NCI-H748 (cell line): Measurements from ENCODE around the gene TMEM247.
"Not testable (repeated sequence)": the region's sequence is repeated elsewhere in the genome, so short reads cannot be mapped to it uniquely, and the experiment has no call there.

Experiments used
- DNase-seq: peaks from one replicate; lab custom pipeline; 2025; ENCODE audit not compliant: unreplicated experiment; lab: John Stamatoyannopoulos, UW

Gene TMEM247

GRCh38 chr2:46458763-46459500 is 20.4 kb upstream of the TMEM247 start:
- DNase-seq: no peak

DNA sequence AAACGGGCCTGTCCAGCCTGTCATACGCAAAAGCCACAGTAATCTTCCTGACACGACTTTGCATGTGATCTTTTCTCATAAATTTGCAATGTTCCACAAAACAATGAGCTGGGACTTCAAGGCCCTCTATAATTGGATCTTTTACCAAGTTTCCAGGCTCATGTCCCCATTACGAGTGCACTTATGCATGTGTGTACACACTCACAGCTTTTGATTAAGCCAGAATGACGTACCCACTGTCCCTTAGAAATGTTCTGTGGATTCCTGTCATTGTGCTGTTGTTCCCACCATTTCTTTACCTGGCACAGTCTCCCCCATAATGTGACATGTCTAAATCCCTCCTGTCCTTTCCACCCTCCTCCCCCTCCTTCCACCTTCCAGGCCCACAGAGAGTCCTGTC is 19.7 kb upstream of the TMEM247 start:
- no peak for DNase-seq

DNA sequence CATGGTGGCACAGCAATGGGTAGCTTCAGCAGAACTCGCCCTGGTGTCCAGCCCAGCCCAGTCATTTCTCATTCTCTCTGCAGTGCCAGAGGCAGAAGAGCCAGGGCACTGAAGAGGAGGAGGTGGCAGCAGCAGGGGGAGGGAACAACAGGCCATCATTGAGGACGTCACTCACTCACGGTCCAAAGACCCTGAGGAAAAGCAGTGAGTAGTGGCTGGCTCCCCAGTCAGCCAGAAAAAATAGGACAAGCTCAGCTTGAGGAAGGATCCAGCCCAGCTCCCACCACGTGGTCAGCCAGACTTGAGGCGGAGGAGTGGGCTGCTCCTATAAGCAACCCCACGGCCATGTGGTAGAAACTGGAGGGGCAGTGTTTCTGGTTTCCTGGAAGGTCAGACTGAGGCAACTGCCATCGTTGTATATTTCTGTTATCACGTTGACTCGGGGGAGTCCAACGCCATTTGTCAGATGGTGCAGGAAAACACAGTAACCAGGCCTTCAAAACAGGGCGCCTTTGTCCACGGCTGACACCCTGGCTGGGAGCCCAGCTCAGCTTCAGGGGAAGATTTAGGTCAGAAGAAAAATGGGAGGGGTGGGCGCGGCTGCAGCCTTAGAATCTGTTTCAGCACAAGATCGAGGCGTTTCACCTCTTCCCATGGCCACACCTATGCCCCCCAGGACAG is 19.0 kb upstream of the TMEM247 start:
- DNase-seq: no peak

GRCh38 chr2:46461011-46461674 is 18.2 kb upstream of the TMEM247 start:
- peak; percentile 33 for DNase-seq

- no peak for DNase-seq
Measured at GRCh38 chr2:46461709-46462171, 17.6 kb upstream of the TMEM247 start.

DNA sequence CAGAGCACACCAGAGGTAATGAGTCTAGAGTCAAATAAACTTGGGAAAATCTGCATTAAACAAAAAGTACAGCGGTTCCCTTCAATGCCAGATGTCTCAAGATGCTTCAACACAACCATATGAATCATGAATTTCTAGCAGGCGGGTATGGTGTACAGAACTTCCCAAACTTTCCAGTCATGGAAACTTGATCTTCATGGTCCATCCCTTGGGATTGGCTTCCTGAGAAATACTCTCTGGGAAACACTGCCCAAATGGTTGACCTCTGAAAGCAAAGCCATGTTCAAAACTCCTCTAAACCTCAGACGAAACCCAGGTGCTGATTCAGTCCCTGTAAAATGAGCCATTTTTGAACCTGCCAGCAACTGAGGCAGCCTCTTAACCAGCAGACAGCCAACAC is 16.4 kb upstream of the TMEM247 start:
- DNase-seq: no peak

DNA sequence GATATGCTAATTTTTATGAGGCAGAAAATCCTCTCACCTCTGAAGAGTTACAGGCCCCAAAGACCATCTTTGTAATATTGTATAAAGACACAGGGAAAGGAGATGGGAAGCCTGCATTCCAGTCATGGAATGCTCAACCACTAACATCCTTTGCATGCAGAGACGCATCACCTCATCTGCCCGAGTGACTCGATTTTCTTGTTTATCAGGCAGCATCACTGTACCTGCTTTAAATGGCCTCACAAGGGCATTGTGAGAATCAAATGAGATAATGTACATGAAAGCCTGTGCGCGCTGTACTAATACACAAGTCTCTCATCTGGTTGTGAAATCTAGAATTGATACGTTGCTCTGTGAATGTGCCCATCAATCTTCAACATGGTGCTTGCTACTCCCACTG is 10.2 kb upstream of the TMEM247 start:
- no peak for DNase-seq

GRCh38 chr2:46469700-46470099 is 9.7 kb upstream of the TMEM247 start:
- no peak for DNase-seq

DNA sequence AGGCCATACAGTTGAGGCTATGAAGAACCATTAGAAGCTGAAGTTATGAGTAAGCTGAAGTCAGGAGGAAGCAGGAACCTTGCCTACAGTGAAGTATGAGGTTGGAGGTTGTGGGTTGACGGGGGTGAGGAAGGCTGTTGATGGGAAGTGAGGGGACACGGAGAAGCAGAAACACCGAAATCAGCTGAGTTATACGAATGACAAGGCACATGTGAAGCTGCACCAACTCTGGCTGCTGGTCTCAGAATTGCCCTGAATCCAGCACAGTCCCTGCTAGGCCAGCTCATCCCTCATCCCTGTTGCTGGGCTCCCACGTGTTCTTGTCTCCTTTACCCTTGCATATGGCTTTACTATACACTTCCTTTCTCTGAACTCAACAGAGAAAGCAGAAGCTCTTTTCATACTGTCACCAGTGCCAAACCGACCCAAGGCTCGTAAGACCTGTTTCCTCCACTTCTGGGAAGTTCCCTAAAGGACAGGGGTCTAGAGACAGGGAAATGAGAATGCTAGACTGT is 9.2 kb upstream of the TMEM247 start:
- no peak for DNase-seq

- DNase-seq: no peak
Measured at GRCh38 chr2:46471019-46471583, 8.3 kb upstream of the TMEM247 start.

DNA sequence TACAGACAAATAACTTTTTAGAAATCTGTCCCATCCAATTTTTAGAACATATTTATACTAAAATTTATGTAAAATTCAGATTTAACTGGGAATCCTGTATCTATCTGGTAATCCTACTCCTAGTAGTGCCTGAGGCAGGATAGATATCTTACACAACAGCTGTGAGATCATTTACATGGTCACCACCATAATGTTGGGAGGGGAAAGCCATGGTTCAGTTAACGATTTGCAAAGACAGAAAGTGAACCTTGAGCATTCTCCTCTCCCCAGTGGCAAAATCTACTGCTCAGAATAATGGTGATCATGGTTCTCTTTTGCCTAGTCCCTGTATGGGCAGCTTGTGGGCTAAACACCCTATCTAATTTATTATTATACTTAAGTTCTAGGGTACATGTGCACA is 7.7 kb upstream of the TMEM247 start:
- no peak for DNase-seq

- DNase-seq: not testable (repeated sequence)
Measured at GRCh38 chr2:46472165-46472564, 7.2 kb upstream of the TMEM247 start.

DNA sequence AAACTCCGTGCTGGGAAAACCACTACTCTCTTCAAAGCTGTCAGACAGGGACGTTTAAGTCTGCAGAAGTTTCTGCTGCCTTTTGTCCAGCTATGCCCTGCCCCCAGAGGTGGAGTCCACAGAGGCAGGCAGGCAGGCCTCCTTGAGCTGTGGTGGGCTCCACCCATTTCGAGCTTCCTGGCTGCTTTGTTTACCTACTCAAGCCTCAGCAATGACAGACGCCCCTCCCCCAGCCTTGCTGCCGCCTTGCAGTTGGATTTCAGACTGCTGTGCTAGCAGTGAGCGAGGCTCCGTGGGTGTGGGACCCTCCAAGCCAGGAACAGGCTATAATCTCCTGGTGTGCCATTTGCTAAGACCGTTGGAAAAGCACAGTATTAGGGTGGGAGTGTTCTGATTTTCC is 1.9 kb upstream of the TMEM247 start:
- DNase-seq: peak; percentile 34

DNA sequence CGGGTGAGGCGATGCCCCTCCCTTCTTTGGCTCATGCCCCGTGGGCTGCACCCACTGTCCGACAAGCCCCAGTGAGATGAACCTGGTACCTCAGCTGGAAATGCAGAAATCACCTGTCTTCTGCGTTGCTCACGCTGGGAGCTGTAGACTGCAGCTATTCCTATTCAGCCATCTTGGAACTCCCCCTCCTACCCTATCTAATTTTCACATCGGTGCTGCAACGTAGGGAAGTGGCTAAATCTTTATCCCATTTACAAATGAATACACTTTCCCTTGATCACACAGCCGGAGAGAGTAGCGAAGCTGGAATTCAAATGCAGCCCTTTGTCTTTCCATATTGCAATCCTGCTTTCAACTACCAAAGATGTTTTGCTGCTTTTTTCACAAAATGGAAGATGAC is 1.4 kb upstream of the TMEM247 start:
- no peak for DNase-seq

- peak; percentile 69 for DNase-seq
Measured at GRCh38 chr2:46480562-46480961, 1.2 kb downstream of the TMEM247 start.

- peak; percentile 79 for DNase-seq
Measured at GRCh38 chr2:46481198-46482193, 2.1 kb downstream of the TMEM247 start.

DNA sequence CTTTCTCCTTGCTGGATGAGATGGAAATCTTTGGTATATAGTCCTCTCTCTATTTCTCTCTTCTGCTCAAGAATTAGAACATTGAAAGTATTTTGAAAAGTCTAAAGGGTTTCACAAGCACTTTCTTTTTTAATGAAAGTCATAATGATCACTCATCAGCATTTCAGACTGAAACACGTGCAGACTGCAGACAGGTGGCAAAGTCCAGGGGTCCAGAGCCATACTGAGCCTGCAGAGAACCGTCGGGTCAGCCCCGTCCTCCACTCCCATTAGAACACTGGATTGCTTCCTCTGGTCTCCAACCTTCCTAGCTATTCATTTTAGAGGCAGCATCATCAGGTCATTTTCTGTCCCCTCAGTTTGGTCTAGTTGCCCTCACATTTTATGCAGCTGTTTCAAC is 3.1 kb downstream of the TMEM247 start:
- no peak for DNase-seq

DNA sequence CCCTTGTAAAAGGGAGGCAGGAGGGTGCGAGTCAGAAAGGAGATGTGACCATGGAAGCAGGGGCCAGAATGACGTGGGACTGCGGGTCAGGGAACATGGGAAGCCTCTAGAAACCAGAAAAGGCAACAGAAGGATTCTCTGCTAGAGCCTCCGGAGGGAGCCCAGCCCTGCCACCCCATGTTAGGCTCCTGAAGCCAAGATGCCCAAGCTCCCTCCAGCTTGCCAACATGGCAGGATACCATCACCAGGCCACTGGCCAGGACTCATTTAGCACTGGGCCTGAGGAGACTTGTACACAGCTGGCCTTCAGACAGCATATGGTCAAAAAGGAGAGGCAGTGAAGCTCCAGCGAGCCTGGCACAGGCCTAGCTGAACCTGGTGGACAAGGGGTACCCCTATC is 5.6 kb downstream of the TMEM247 start:
- DNase-seq: no peak

- DNase-seq: no peak
Measured at GRCh38 chr2:46486436-46486835, 7.1 kb downstream of the TMEM247 start.

DNA sequence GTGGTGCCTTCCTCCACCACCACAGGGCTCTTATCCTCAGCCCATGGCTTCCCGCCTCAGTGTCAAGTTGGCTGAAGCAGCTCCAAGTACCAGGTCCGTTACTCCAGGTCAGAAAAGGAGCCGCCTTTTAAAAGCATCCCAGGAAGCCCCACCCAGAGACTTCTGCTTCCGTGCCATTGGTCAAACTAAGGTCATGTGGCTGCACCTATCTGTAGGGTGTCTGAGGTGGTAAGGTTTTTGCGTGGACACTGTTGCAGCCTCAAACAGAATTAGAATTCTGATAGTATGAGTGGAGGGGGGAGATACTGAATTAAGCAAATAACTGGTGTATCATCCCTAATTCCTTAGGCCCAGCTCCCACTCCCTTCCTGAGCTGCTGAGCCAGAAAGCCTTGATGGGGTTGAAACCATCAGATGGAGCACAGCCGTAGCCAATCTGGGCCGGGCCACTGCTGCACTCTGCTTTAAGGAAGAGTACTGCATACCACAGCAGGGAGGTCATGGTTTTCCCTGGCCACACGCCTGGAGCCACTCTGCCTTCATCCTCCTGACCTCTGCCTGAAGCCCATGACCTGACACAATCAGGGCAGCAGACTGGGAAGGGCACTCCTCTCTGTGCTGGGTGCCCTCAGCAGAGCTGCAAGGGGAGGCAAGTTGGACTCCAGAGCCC is 8.4 kb downstream of the TMEM247 start:
- no peak for DNase-seq
